GM23338 (cell line): ENCODE measurements around the gene LEKR1. TPM values are rescaled to one million over a fixed set of nuclear protein-coding genes. Genes with fewer than 3 reads are reported as not detected.

Experiments used
- ATAC-seq: fragments of 200-7000 bp; cut with Tn5 transposase; 3 replicates; pipeline ENCODE4 v1.9.1; 2020
- DNase-seq: peaks from one replicate; pipeline ENCODE4 v3.0.0-alpha.2; 2015; ENCODE audit warnings: low spot score
- H2AFZ ChIP-seq: fragments of 200-600 bp; sonication (generic); 2 replicates; pipeline ENCODE4 v1.8.0; 2016; ENCODE audit warnings: antibody characterized with exemption, mild to moderate bottlenecking, moderate library complexity
- H3F3A ChIP-seq: fragments of 200-600 bp; sonication (generic); replicated peaks from 2 replicates; pipeline ENCODE4 v1.8.0; 2017; ENCODE audit warnings: antibody characterized with exemption, mixed run types, low read depth
- H3K27ac ChIP-seq: fragments of 200-600 bp; sonication (generic); 2 replicates; pipeline ENCODE4 v1.6.1; 2016; ENCODE audit warnings: low read depth
- H3K27me3 ChIP-seq: fragments of 200-600 bp; sonication (generic); 2 replicates; pipeline ENCODE4 v1.8.0; 2016; ENCODE audit warnings: mild to moderate bottlenecking, mixed run types, moderate library complexity; ENCODE audit not compliant: insufficient read depth
- H3K36me3 ChIP-seq: fragments of 200-600 bp; sonication (generic); 2 replicates; pipeline ENCODE4 v1.8.0; 2016; ENCODE audit warnings: mild to moderate bottlenecking; ENCODE audit not compliant: insufficient read depth
- H3K4me1 ChIP-seq: fragments of 200-600 bp; sonication (generic); 2 replicates; pipeline ENCODE4 v1.8.0; 2016; ENCODE audit warnings: mild to moderate bottlenecking, moderate library complexity; ENCODE audit not compliant: insufficient read depth
- H3K4me2 ChIP-seq: fragments of 200-600 bp; sonication (generic); 2 replicates; pipeline ENCODE4 v1.7.1; 2017; ENCODE audit warnings: mixed run types
- H3K4me3 ChIP-seq: fragments of 200-600 bp; sonication (generic); 2 replicates; pipeline ENCODE4 v1.6.1; 2016; ENCODE audit warnings: mixed run types
- H3K79me2 ChIP-seq: fragments of 200-600 bp; sonication (generic); replicated peaks from 2 replicates; pipeline ENCODE4 v1.8.0; 2017; ENCODE audit warnings: mild to moderate bottlenecking; ENCODE audit not compliant: insufficient read depth
- H3K9me2 ChIP-seq: fragments of 200-600 bp; sonication (generic); 2 replicates; pipeline ENCODE4 v1.8.0; 2017; ENCODE audit not compliant: insufficient read depth
- H4K20me1 ChIP-seq: fragments of 200-600 bp; sonication (generic); replicated peaks from 2 replicates; pipeline ENCODE4 v1.8.0; 2017; ENCODE audit warnings: mild to moderate bottlenecking; ENCODE audit not compliant: insufficient read depth
- H3K27ac Mint-ChIP-seq: 2 replicates; pipeline ENCODE4 v1.8.0; 2020; ENCODE audit warnings: inconsistent platforms, mild to moderate bottlenecking, moderate library complexity, mixed read lengths
- H3K27me3 Mint-ChIP-seq: 3 replicates; pipeline ENCODE4 v1.8.0; 2022; ENCODE audit warnings: low read depth, mild to moderate bottlenecking, moderate library complexity, mixed read lengths, inconsistent platforms; ENCODE audit not compliant: insufficient read depth, poor library complexity
- H3K36me3 Mint-ChIP-seq: 3 replicates; pipeline ENCODE4 v1.8.0; 2021; ENCODE audit warnings: low read depth, mild to moderate bottlenecking, inconsistent platforms, moderate library complexity, mixed read lengths
- H3K4me1 Mint-ChIP-seq: 3 replicates; pipeline ENCODE4 v1.8.0; 2020; ENCODE audit warnings: mild to moderate bottlenecking, inconsistent platforms, mixed read lengths
- H3K4me3 Mint-ChIP-seq: 3 replicates; pipeline ENCODE4 v1.8.0; 2021; ENCODE audit warnings: moderate library complexity, mild to moderate bottlenecking, inconsistent platforms, mixed read lengths
- H3K9me3 Mint-ChIP-seq: 3 replicates; pipeline ENCODE4 v1.8.0; 2020; ENCODE audit warnings: moderate library complexity, mild to moderate bottlenecking, inconsistent platforms, mixed read lengths
- CREB1 ChIP-seq: fragments of 250-450 bp; sonication (Bioruptor Pico); IDR thresholded peaks from 2 replicates; pipeline ENCODE4 v1.5.0; 2020; ENCODE audit warnings: low read depth, mild to moderate bottlenecking, moderate library complexity
- CTCF ChIP-seq, 2 experiments: fragments of 200-600 bp in 1 of 2; sonication (generic) in 1 of 2; conservative IDR thresholded peaks; 2 replicates each; pipeline versions ENCODE4 v1.5.1 to v1.6.1; 2016 to 2017; ENCODE audit warnings: antibody characterized with exemption in 2 of 2, low read depth in 2 of 2, mild to moderate bottlenecking in 2 of 2, moderate library complexity in 1 of 2
- ETS1 ChIP-seq: IDR thresholded peaks from 2 replicates; pipeline ENCODE4 v1.6.1; 2016; ENCODE audit warnings: antibody characterized with exemption
- EZH2 ChIP-seq: fragments of 200-600 bp; sonication (generic); IDR thresholded peaks from one replicate; pipeline ENCODE4 v1.8.0; 2017; ENCODE audit warnings: antibody characterized with exemption, mild to moderate bottlenecking, low read depth; ENCODE audit not compliant: unreplicated experiment
- NANOG ChIP-seq: IDR thresholded peaks from 2 replicates; pipeline ENCODE4 v1.6.1; 2016; ENCODE audit warnings: antibody characterized with exemption, borderline replicate concordance
- POLR2AphosphoS5 ChIP-seq: IDR thresholded peaks from 2 replicates; pipeline ENCODE4 v1.6.1; 2016; ENCODE audit warnings: antibody characterized with exemption, low read depth
- REST ChIP-seq: IDR thresholded peaks from one replicate; pipeline ENCODE4 v1.6.1; 2018; ENCODE audit warnings: antibody characterized with exemption; ENCODE audit not compliant: unreplicated experiment
- ZNF114 ChIP-seq: fragments of 250-450 bp; sonication (Bioruptor Pico); IDR thresholded peaks from 2 replicates; pipeline ENCODE4 v1.5.0; 2020; ENCODE audit warnings: mild to moderate bottlenecking, moderate library complexity
- ZNF331 ChIP-seq: fragments of 250-450 bp; sonication (Bioruptor Pico); IDR thresholded peaks from 2 replicates; pipeline ENCODE4 v1.5.0; 2020; ENCODE audit warnings: low read depth, mild to moderate bottlenecking, moderate library complexity
- ZNF462 ChIP-seq: fragments of 250-450 bp; sonication (Bioruptor Pico); IDR thresholded peaks from 2 replicates; pipeline ENCODE4 v1.5.0; 2020; ENCODE audit warnings: mild to moderate bottlenecking, moderate library complexity
- polyA plus RNA-seq: library from polyadenylated mRNA; unstranded; fragments of >200 nt; fragmentation: Nextera tagmentation; extraction: Ambion mirVana; gene quantifications from 2 replicates; pipeline ENCODE4 v1.2.1, GENCODE V29; 2016
- total RNA-seq: library from RNA; depleted of rRNA; stranded (reverse); fragments of >200 nt; shearing (Covaris generic); gene quantifications from 2 replicates; pipeline ENCODE4 v1.2.3, GENCODE V29; 2014

LEKR1 gene
- total and polyA plus RNA-seq, 2 experiments from 2014 or later, result not detected

- Histone ChIP-seq H3K27me3 (no peaks in the 10 kb centered on the region), H3K4me2 (no peak overlapping the region), H3F3A (no peaks in the 10 kb centered on the region), H3K27ac (no peak overlapping the region), H3K79me2 (no peaks in the 10 kb centered on the region), H3K4me3 (no peak overlapping the region), H3K9me2 (peaks cover 3% of the 10 kb centered on the region; the same call in 1 of the 2 replicates), H3K36me3 (no peaks in the 10 kb centered on the region), H2AFZ (no peak overlapping the region), H3K4me1 (peaks cover 4% of the 10 kb centered on the region; the same call in 1 of the 2 replicates), H4K20me1 (no peaks in the 10 kb centered on the region)
- Mint-ChIP-seq H3K4me1 (peaks cover 16% of the 10 kb centered on the region; the same call in 2 of the 3 replicates), H3K4me3 (no peak overlapping the region), H3K27ac (no peak overlapping the region), H3K27me3 (no peaks in the 10 kb centered on the region), H3K36me3 (no peaks in the 10 kb centered on the region), H3K9me3 (no peaks in the 10 kb centered on the region)
- DNase-seq (no peak), ATAC-seq (no peak)
- TF ChIP-seq NANOG (no peak), ZNF114 (CRISPR knock-in tag) (no peak), CTCF (conservative IDR thresholded peaks at IDR 0.05; ENCODE audit: low read depth in 2 of 2) (no peak), EZH2 (no peak), ZNF462 (CRISPR knock-in tag) (no peak), ETS1 (no peak), ZNF331 (CRISPR knock-in tag) (no peak), REST (no peak), CREB1 (CRISPR knock-in tag) (no peak), POLR2AphosphoS5 (no peak)
Measured at GRCh38 chr3:157046520-157046919, 220.4 kb downstream of the LEKR1 start.
